DOHH2 (cell line): ENCODE measurements around the gene PSORS1C2.

Experiments
- H3F3A ChIP-seq: fragments of 200-600 bp; sonication (generic), shearing (Covaris generic); 2 replicates; pipeline ENCODE4 v1.6.0; 2016; ENCODE audit warnings: antibody characterized with exemption, mild to moderate bottlenecking; ENCODE audit not compliant: control insufficient read depth, insufficient read depth
- H3K27ac ChIP-seq: fragments of 200-600 bp; sonication (generic); 2 replicates; pipeline ENCODE4 v1.5.1; 2014; ENCODE audit warnings: low read depth, mild to moderate bottlenecking, low read length, moderate library complexity
- H3K27me3 ChIP-seq: fragments of 200-600 bp; sonication (generic); 2 replicates; pipeline ENCODE4 v1.6.1; 2014; ENCODE audit warnings: mild to moderate bottlenecking, low read length, mixed read lengths; ENCODE audit not compliant: control insufficient read depth
- H3K36me3 ChIP-seq: fragments of 200-600 bp; sonication (generic); 2 replicates; pipeline ENCODE4 v1.6.1; 2014; ENCODE audit warnings: mild to moderate bottlenecking, low read length, moderate library complexity, mixed read lengths; ENCODE audit not compliant: control insufficient read depth
- H3K4me1 ChIP-seq: fragments of 200-600 bp; sonication (generic); 2 replicates; pipeline ENCODE4 v1.6.1; 2014; ENCODE audit warnings: mild to moderate bottlenecking, low read length, mixed read lengths; ENCODE audit not compliant: control insufficient read depth
- H3K4me2 ChIP-seq: fragments of 200-600 bp; sonication (generic); 2 replicates; pipeline ENCODE4 v1.6.0; 2014; ENCODE audit warnings: mild to moderate bottlenecking, low read length, moderate library complexity
- H3K4me3 ChIP-seq: fragments of 200-600 bp; sonication (generic); 2 replicates; pipeline ENCODE4 v1.5.1; 2014; ENCODE audit warnings: mild to moderate bottlenecking, low read length, mixed read lengths
- H3K79me2 ChIP-seq: fragments of 200-600 bp; sonication (generic); 2 replicates; pipeline ENCODE4 v1.6.1; 2014; ENCODE audit warnings: mild to moderate bottlenecking, low read length, mixed read lengths; ENCODE audit not compliant: control insufficient read depth
- H3K9me2 ChIP-seq: fragments of 200-600 bp; sonication (generic); replicated peaks from 2 replicates; pipeline ENCODE4 v1.6.1; 2014; ENCODE audit warnings: mild to moderate bottlenecking, low read length, mixed read lengths; ENCODE audit not compliant: control insufficient read depth
- H3K9me3 ChIP-seq: fragments of 200-600 bp; sonication (generic); 2 replicates; pipeline ENCODE4 v1.6.1; 2014; ENCODE audit warnings: antibody characterized with exemption, low read length, mixed read lengths; ENCODE audit not compliant: control insufficient read depth, insufficient read depth
- H4K20me1 ChIP-seq: fragments of 200-600 bp; sonication (generic); 2 replicates; pipeline ENCODE4 v1.6.0; 2014; ENCODE audit warnings: low read depth, mild to moderate bottlenecking, antibody characterized with exemption, low read length, moderate library complexity; ENCODE audit not compliant: control insufficient read depth, insufficient read depth
- EZH2phosphoT487 ChIP-seq: fragments of 200-600 bp; sonication (generic); IDR thresholded peaks from 2 replicates; pipeline ENCODE4 v1.6.1; 2017; ENCODE audit warnings: borderline replicate concordance, mild to moderate bottlenecking, antibody characterized with exemption, low read length, moderate library complexity, mixed read lengths
- TF ChIP-seq, protein P1 (sequence below): fragments of 200-600 bp; sonication (generic); IDR thresholded peaks from one replicate; pipeline ENCODE4 v1.5.1; 2014; ENCODE audit warnings: antibody characterized with exemption, mild to moderate bottlenecking, low read depth, low read length; ENCODE audit not compliant: poor library complexity, severe bottlenecking

PSORS1C2 gene

DNA sequence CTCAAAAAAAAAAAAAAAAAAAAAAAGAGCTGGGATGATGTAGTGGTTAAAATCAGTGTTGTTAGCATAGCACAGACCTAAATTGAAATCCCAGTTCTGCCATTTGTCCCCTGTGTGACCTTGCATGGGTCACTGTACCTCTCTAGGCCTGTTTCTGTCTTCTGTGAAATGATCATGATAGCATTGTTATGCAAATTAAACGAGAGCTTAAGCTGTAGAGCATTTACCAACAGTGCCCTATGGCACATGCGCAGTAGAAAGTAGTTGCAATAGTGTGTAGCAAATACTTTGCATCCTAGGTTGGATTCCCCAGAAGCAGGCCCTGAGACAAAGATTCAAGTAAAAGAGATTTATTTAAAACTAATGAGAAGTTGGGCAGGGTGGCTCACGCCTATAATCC is 7.3 kb downstream of the PSORS1C2 start:
- H3K27ac ChIP-seq, result no peak overlapping the region
- H3F3A ChIP-seq, result no peaks in the 10 kb centered on the region
- H3K4me3 ChIP-seq, result no peak overlapping the region
- H3K9me2 ChIP-seq, result no peaks in the 10 kb centered on the region
- H3K27me3 ChIP-seq, result peaks cover 13% of the 10 kb centered on the region
- no peaks in the 10 kb centered on the region for H3K9me3 ChIP-seq
- TF ChIP-seq EZH2phosphoT487, result no peak
- TF ChIP-seq, protein P1, sequence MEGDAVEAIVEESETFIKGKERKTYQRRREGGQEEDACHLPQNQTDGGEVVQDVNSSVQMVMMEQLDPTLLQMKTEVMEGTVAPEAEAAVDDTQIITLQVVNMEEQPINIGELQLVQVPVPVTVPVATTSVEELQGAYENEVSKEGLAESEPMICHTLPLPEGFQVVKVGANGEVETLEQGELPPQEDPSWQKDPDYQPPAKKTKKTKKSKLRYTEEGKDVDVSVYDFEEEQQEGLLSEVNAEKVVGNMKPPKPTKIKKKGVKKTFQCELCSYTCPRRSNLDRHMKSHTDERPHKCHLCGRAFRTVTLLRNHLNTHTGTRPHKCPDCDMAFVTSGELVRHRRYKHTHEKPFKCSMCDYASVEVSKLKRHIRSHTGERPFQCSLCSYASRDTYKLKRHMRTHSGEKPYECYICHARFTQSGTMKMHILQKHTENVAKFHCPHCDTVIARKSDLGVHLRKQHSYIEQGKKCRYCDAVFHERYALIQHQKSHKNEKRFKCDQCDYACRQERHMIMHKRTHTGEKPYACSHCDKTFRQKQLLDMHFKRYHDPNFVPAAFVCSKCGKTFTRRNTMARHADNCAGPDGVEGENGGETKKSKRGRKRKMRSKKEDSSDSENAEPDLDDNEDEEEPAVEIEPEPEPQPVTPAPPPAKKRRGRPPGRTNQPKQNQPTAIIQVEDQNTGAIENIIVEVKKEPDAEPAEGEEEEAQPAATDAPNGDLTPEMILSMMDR, result no peak
- no peak overlapping the region for H3K4me2 ChIP-seq
- no peaks in the 10 kb centered on the region for H3K36me3 ChIP-seq
- H3K79me2 ChIP-seq, result no peaks in the 10 kb centered on the region
- no peaks in the 10 kb centered on the region for H4K20me1 ChIP-seq
- H3K4me1 ChIP-seq, result no peaks in the 10 kb centered on the region

DNA sequence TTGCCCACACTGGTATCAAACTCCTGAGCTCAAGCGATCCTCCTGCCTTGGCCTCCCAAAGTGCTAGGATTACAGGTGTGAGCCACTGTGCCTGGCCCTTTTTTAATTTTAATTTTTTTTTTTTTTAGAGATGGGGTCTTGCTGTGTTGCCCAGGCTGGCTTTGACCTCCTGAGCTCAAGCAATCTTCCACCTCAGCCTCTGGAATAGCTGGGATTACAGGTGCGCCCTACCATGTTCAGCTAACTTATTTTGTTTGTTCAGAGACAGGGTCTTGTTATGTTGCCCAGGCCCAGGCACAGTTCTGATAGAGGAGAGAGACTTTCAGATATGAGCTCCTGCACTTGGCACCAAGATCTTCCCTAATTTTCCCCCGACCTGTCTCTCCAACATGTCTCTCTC is 8.1 kb downstream of the PSORS1C2 start:
- Histone ChIP-seq H3K9me3 (no peaks in the 10 kb centered on the region), H4K20me1 (no peaks in the 10 kb centered on the region), H3K36me3 (no peaks in the 10 kb centered on the region), H3K27me3 (peaks cover 13% of the 10 kb centered on the region), H3K9me2 (no peaks in the 10 kb centered on the region), H3F3A (no peaks in the 10 kb centered on the region), H3K4me2 (no peak overlapping the region), H3K4me3 (no peak overlapping the region), H3K79me2 (no peaks in the 10 kb centered on the region), H3K4me1 (no peaks in the 10 kb centered on the region), H3K27ac (no peak overlapping the region)
- TF ChIP-seq, protein P1, result no peak
- no peak for TF ChIP-seq EZH2phosphoT487

DNA sequence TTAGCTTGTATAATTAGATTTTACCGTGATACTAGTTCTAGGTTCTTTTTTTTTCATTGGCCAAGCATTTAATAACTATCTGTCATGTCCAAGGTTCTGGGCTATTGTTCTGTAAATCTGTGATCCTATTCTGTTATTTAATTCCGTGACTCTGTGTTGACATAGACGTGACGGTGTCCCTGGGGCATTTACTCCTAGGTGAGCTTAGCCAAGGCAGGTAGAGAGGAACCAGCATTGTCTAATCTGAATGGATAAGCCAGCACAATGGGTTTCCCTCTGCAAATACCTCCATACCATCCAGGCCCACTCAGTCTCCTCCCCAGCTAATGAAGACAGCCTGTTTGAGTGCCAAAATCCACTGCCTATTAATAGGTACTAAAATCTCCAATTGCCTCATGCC is 9.7 kb downstream of the PSORS1C2 start:
- no peaks in the 10 kb centered on the region for H3F3A ChIP-seq
- H3K27me3 ChIP-seq, result peaks cover 13% of the 10 kb centered on the region
- H3K79me2 ChIP-seq, result no peaks in the 10 kb centered on the region
- no peaks in the 10 kb centered on the region for H3K9me3 ChIP-seq
- no peak overlapping the region for H3K27ac ChIP-seq
- H3K4me2 ChIP-seq, result no peak overlapping the region
- H4K20me1 ChIP-seq, result no peaks in the 10 kb centered on the region
- no peak overlapping the region for H3K4me3 ChIP-seq
- H3K4me1 ChIP-seq, result no peaks in the 10 kb centered on the region
- no peaks in the 10 kb centered on the region for H3K9me2 ChIP-seq
- H3K36me3 ChIP-seq, result no peaks in the 10 kb centered on the region
- TF ChIP-seq, protein P1, result no peak
- TF ChIP-seq EZH2phosphoT487, result no peak

DNA sequence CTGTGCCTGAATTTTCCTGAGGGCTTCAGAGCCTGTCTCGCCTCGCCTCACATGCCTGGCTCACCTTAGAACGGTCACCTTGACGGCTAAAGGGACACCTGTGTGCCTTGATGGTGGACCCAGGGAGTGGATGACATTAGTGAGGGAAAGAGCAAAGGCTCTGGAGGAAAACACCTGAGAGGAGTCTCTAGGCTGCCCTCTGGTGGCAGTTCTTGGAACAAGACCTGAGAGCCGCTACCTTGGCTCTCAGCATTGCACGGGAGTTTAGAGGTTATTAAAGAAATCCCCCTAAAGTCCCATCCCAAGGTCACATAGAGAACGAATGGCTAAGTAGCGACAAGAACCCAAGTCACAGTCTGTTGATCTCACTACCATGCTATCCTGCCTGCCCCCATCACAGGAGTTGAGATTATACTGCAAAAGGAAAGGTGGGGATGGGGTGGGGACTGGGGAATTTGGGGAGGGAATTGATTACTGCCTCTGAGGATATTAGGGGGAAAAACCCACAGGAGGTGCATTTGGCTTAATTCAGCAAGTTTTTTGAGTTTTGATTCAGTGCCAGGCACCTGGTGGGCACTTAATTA is 10.7 kb downstream of the PSORS1C2 start:
- H3K9me3 ChIP-seq, result no peaks in the 10 kb centered on the region
- H3K4me2 ChIP-seq, result no peak overlapping the region
- H3K27ac ChIP-seq, result no peak overlapping the region
- no peaks in the 10 kb centered on the region for H3K9me2 ChIP-seq
- no peak overlapping the region for H3K4me3 ChIP-seq
- TF ChIP-seq, protein P1, result peak; percentile 77
- TF ChIP-seq EZH2phosphoT487, result no peak
- H3K27me3 ChIP-seq, result peaks cover 13% of the 10 kb centered on the region
- H3F3A ChIP-seq, result no peaks in the 10 kb centered on the region
- no peaks in the 10 kb centered on the region for H3K4me1 ChIP-seq
- no peaks in the 10 kb centered on the region for H3K79me2 ChIP-seq
- H3K36me3 ChIP-seq, result no peaks in the 10 kb centered on the region
- no peaks in the 10 kb centered on the region for H4K20me1 ChIP-seq
